Endothelial cell of umbilical vein (primary cell): Measurements from ENCODE around the gene SNU13.

ENCODE experiments used
- FOS ChIP-seq: IDR thresholded peaks from 2 replicates; pipeline ENCODE4 v1.6.1; 2011; ENCODE audit warnings: mild to moderate bottlenecking, low read length, moderate library complexity, borderline replicate concordance; ENCODE audit not compliant: insufficient read depth
- JUN ChIP-seq: IDR thresholded peaks from 2 replicates; pipeline ENCODE4 v1.6.1; 2011; ENCODE audit warnings: borderline replicate concordance, low read depth; ENCODE audit not compliant: insufficient read length, insufficient read depth
- POLR2A ChIP-seq: IDR thresholded peaks from 2 replicates; pipeline ENCODE4 v1.6.1; 2012; ENCODE audit warnings: low read depth, mild to moderate bottlenecking, control low read depth, low read length
- TF ChIP-seq, protein P1 (sequence below), 2 donors: IDR thresholded peaks; 1 replicate in 1 of 2; 2 replicates in 1 of 2; pipeline ENCODE4 v1.5.1; 2011; ENCODE audit warnings: low read length in 2 of 2, mild to moderate bottlenecking in 2 of 2, moderate library complexity in 2 of 2, control low read depth in 1 of 2, inconsistent platforms in 1 of 2, low read depth in 1 of 2; ENCODE audit not compliant: insufficient read depth in 1 of 2; ENCODE audit errors: extremely low read depth in 1 of 2

- TF ChIP-seq FOS (no peak), JUN (no peak), POLR2A (no peak)
- TF ChIP-seq, protein P1, sequence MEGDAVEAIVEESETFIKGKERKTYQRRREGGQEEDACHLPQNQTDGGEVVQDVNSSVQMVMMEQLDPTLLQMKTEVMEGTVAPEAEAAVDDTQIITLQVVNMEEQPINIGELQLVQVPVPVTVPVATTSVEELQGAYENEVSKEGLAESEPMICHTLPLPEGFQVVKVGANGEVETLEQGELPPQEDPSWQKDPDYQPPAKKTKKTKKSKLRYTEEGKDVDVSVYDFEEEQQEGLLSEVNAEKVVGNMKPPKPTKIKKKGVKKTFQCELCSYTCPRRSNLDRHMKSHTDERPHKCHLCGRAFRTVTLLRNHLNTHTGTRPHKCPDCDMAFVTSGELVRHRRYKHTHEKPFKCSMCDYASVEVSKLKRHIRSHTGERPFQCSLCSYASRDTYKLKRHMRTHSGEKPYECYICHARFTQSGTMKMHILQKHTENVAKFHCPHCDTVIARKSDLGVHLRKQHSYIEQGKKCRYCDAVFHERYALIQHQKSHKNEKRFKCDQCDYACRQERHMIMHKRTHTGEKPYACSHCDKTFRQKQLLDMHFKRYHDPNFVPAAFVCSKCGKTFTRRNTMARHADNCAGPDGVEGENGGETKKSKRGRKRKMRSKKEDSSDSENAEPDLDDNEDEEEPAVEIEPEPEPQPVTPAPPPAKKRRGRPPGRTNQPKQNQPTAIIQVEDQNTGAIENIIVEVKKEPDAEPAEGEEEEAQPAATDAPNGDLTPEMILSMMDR (IDR thresholded peaks at IDR 0.05; ENCODE audit: extremely low read depth in 1 of 2, insufficient read depth in 1 of 2, low read depth in 1 of 2, low read length in 2 of 2) = no peak
Measured at GRCh38 chr22:41664490-41664889, 24.2 kb downstream of the SNU13 start.
